Measurements from ENCODE around the gene IGSF6.

DNA sequence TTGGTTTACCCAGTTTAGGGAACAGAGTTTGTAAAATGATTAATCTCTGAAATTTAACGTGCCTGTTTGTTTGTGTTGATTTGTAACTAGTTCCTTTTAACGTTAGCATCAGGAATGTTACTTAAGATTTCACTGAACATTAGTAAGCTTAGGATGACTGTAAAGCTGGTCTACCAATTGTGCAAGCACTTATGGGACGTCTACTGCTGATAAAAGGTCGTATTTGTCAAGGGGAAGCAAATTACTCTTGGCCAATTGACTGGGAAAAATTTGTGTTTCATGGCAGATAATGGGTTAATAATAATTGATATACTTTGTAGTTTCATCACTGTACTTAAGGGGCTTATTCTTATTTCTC is 41.2 kb downstream of the IGSF6 start:
- TF ChIP-seq EZH2 (IDR thresholded peaks at IDR 0.05) (no peak), POLR2AphosphoS5 (IDR thresholded peaks at IDR 0.05; ENCODE audit: borderline replicate concordance, low read depth, low read length) (no peak), FOXP2 (optimal IDR thresholded peaks at IDR 0.05; ENCODE audit: control extremely low read depth, extremely low read length, insufficient read depth) (no peak)
